GM12864 (cell line): Measurements from ENCODE around the gene MTA2.
"Not testable (repeated sequence)": the region's sequence is repeated elsewhere in the genome, so short reads cannot be mapped to it uniquely, and the experiment has no call there.

Experiments used
- DNase-seq: peaks from one replicate; pipeline ENCODE4 v3.0.0-alpha.2; 2011; ENCODE audit warnings: low read depth
- H3K4me3 ChIP-seq: 2 replicates; pipeline ENCODE4 v1.5.1; 2011; ENCODE audit warnings: mild to moderate bottlenecking, low read depth, low read length, control low read depth
- TF ChIP-seq, protein P1 (sequence below): IDR thresholded peaks from 2 replicates; pipeline ENCODE4 v1.5.1; 2011; ENCODE audit warnings: low read depth, mild to moderate bottlenecking, moderate library complexity, low read length, control low read depth, inconsistent platforms; ENCODE audit errors: missing control alignments

The MTA2 gene

GRCh38 chr11:62560566-62561103 is 41.0 kb downstream of the MTA2 start:
- no peak overlapping the region for H3K4me3 ChIP-seq
- DNase-seq: no peak
- TF ChIP-seq, protein P1, sequence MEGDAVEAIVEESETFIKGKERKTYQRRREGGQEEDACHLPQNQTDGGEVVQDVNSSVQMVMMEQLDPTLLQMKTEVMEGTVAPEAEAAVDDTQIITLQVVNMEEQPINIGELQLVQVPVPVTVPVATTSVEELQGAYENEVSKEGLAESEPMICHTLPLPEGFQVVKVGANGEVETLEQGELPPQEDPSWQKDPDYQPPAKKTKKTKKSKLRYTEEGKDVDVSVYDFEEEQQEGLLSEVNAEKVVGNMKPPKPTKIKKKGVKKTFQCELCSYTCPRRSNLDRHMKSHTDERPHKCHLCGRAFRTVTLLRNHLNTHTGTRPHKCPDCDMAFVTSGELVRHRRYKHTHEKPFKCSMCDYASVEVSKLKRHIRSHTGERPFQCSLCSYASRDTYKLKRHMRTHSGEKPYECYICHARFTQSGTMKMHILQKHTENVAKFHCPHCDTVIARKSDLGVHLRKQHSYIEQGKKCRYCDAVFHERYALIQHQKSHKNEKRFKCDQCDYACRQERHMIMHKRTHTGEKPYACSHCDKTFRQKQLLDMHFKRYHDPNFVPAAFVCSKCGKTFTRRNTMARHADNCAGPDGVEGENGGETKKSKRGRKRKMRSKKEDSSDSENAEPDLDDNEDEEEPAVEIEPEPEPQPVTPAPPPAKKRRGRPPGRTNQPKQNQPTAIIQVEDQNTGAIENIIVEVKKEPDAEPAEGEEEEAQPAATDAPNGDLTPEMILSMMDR: peak; percentile 72

GRCh38 chr11:62559626-62560025 is 42.0 kb downstream of the MTA2 start:
- H3K4me3 ChIP-seq, DNase-seq: not testable (repeated sequence)

DNA sequence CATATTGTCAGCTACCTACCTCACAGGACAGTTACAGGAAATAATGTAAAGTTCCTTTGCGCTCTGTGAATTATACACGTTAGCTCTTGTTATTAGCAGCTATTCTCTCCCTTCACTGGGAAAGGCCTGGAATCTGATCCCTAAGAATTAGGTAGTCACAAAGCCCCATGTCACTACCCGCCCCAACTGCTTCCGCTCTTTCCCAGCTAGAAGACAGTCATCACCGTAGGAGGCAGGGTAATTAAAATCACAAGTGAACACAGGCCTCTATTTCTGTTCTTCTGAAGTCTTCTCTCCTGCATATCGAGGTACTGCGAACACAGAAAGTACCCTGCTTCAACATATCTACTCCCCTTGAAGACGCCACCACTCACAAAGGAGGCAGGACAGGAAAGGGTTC is 42.5 kb downstream of the MTA2 start:
- DNase-seq: no peak
- TF ChIP-seq, protein P1: no peak
- H3K4me3 ChIP-seq: no peak overlapping the region

- H3K4me3 ChIP-seq: no peak overlapping the region
- DNase-seq: no peak
- TF ChIP-seq, protein P1: no peak
These were observed 43.0 kb downstream of the MTA2 start for GRCh38 chr11:62558669-62559068.

DNA sequence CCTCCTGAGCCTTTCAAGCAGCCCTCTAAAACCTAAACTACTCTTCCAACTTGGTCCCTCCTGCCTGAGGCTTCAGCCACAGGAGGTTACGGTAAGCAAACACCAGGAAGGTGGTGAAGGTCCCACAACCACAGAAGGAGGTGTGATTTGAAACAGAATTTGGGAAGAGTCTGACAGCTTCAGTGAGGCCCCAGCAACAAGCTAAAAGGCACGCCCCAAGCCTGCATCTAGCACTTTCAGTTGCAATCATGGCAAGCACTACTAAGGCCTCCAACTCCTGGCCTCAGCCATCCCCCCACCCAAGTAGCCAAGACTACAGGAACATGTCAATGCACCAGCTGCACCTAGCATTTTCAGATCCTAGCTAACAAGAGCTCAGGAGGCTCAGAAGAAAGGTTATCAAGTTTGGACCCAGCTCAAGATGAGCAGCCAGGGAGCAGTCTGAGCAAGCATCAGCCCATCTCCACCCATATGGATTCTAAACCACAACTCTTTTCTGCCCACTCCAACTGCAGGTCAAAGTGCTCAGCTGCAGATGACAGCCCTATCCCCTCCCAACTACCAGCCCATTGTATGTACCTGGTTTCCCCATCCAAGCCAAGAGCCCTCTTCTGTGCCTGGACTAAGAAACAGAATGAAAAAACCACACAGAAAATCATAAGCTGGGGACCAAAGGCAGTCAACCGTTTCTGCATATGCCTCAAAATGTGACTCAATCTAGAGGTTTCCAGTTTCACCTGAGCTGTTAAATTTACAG is 44.6 kb downstream of the MTA2 start:
- TF ChIP-seq, protein P1: no peak
- peak; percentile 77 for DNase-seq
- no peak overlapping the region for H3K4me3 ChIP-seq

DNA sequence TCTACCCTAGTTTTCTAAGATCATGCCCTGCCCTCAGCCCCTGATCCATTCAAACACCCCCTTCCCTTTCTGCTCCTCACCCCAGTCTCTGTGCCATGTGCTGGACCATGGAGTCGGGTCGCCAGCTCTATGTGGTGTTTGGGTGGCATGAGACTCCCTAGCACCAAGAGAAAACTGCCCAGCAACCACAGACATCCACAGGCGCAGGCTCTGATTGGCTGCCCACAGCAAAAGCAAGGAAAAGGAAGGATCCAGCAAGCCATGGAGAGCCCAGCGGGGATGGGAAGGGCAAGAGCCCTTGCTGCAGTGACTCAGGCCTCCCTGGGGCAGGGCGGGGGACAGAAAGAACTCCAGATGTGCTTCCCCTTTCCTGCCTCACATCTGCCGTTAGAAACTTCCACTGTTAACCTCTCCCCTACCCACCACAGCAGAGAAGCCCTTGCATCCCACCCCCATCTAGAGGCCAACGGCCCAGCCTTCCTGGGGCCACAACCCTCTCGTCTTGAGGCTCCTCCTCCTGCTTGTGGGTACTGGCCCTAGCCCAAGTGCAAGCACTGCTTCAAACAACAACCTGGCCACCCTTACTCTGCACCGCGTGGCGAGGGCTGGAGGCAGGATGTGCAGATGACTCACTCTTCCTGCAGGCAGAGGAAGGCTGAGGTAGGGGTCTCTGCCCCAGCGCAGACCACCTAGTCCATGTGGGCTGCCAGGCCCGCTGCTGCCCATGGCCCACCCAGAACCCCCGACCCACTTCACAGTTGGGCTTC is 45.4 kb downstream of the MTA2 start:
- H3K4me3 ChIP-seq: peak overlapping the region; percentile 5
- peak; percentile 70 for DNase-seq
- TF ChIP-seq, protein P1: no peak

GRCh38 chr11:62555464-62556107 is 46.1 kb downstream of the MTA2 start:
- DNase-seq: peak; percentile 80
- TF ChIP-seq, protein P1: no peak
- H3K4me3 ChIP-seq: peak overlapping the region; percentile 5
